Measurements from ENCODE around the gene ZP3. TPM values are rescaled to one million over a fixed set of nuclear protein-coding genes. Genes with fewer than 3 reads are reported as not detected.

ZP3 gene
- polyA plus RNA-seq, 1 donor from 2014 or later, result not detected

GRCh38 chr7:76428149-76428823, 3.5 kb downstream of the ZP3 start:
- no peak for TF ChIP-seq EZH2 (IDR thresholded peaks at IDR 0.05; ENCODE audit: borderline replicate concordance, insufficient read depth, low read length, poor library complexity, severe bottlenecking)
- no peak for TF ChIP-seq SMC3 (conservative IDR thresholded peaks at IDR 0.05; ENCODE audit: poor library complexity)
- TF ChIP-seq RAD21 (conservative IDR thresholded peaks at IDR 0.05), result no peak
- no peak for TF ChIP-seq REST (IDR thresholded peaks at IDR 0.05; ENCODE audit: borderline replicate concordance)
- TF ChIP-seq MXI1 (conservative IDR thresholded peaks at IDR 0.05; ENCODE audit: poor library complexity, severe bottlenecking), result no peak
- TF ChIP-seq TAF1 (IDR thresholded peaks at IDR 0.05; ENCODE audit: low read depth), result no peak
- TF ChIP-seq EP300 (conservative IDR thresholded peaks at IDR 0.05; ENCODE audit: poor library complexity, severe bottlenecking), result no peak
- TF ChIP-seq CTCF (IDR thresholded peaks at IDR 0.05; ENCODE audit: poor library complexity, severe bottlenecking), result no peak
- TF ChIP-seq POLR2AphosphoS5 (IDR thresholded peaks at IDR 0.05), result no peak
- H3K9ac ChIP-seq (ENCODE audit: low read length), result no peak overlapping the region
- H3K9me2 ChIP-seq (ENCODE audit: insufficient read depth, low read length), result no peaks in the 10 kb centered on the region
- no peak overlapping the region for H3K27ac ChIP-seq (ENCODE audit: low read length)
- no peak overlapping the region for H2AFZ ChIP-seq (ENCODE audit: low read depth, low read length)
- no peaks in the 10 kb centered on the region for H3K9me3 ChIP-seq (ENCODE audit: low read length)
- H3K79me2 ChIP-seq (replicated peaks; ENCODE audit: insufficient read depth, low read length), result no peaks in the 10 kb centered on the region
- H3K4me2 ChIP-seq (ENCODE audit: low read length), result no peak overlapping the region
- H3F3A ChIP-seq (ENCODE audit: insufficient read depth, low read length, poor library complexity, severe bottlenecking), result no peaks in the 10 kb centered on the region
- H3K36me3 ChIP-seq (ENCODE audit: insufficient read depth, low read length), result no peaks in the 10 kb centered on the region
- H4K20me1 ChIP-seq (ENCODE audit: insufficient read depth), result no peaks in the 10 kb centered on the region
- no peak overlapping the region for H3K4me3 ChIP-seq (ENCODE audit: low read length)
- H3K27me3 ChIP-seq (ENCODE audit: insufficient read depth, low read depth, low read length), result no peaks in the 10 kb centered on the region

- Histone ChIP-seq H2AFZ (ENCODE audit: low read depth, low read length) (no peak overlapping the region), H3K9ac (ENCODE audit: low read length) (no peak overlapping the region), H3K4me3 (ENCODE audit: low read length) (no peak overlapping the region), H3K9me3 (ENCODE audit: low read length) (no peaks in the 10 kb centered on the region), H3F3A (ENCODE audit: insufficient read depth, low read length, poor library complexity, severe bottlenecking) (no peaks in the 10 kb centered on the region), H3K4me2 (ENCODE audit: low read length) (no peak overlapping the region), H3K36me3 (ENCODE audit: insufficient read depth, low read length) (no peaks in the 10 kb centered on the region), H3K79me2 (replicated peaks; ENCODE audit: insufficient read depth, low read length) (no peaks in the 10 kb centered on the region), H3K27me3 (ENCODE audit: insufficient read depth, low read depth, low read length) (no peaks in the 10 kb centered on the region), H3K27ac (ENCODE audit: low read length) (no peak overlapping the region), H4K20me1 (ENCODE audit: insufficient read depth) (no peaks in the 10 kb centered on the region), H3K9me2 (ENCODE audit: insufficient read depth, low read length) (no peaks in the 10 kb centered on the region)
- no peak for TF ChIP-seq TAF1 (IDR thresholded peaks at IDR 0.05; ENCODE audit: low read depth)
- TF ChIP-seq EZH2 (IDR thresholded peaks at IDR 0.05; ENCODE audit: borderline replicate concordance, insufficient read depth, low read length, poor library complexity, severe bottlenecking), result no peak
- no peak for TF ChIP-seq EP300 (conservative IDR thresholded peaks at IDR 0.05; ENCODE audit: poor library complexity, severe bottlenecking)
- no peak for TF ChIP-seq REST (IDR thresholded peaks at IDR 0.05; ENCODE audit: borderline replicate concordance)
- TF ChIP-seq RAD21 (conservative IDR thresholded peaks at IDR 0.05), result no peak
- TF ChIP-seq MXI1 (conservative IDR thresholded peaks at IDR 0.05; ENCODE audit: poor library complexity, severe bottlenecking), result no peak
- no peak for TF ChIP-seq CTCF (IDR thresholded peaks at IDR 0.05; ENCODE audit: poor library complexity, severe bottlenecking)
- no peak for TF ChIP-seq POLR2AphosphoS5 (IDR thresholded peaks at IDR 0.05)
- TF ChIP-seq SMC3 (conservative IDR thresholded peaks at IDR 0.05; ENCODE audit: poor library complexity), result no peak
These were observed 4.4 kb downstream of the ZP3 start for GRCh38 chr7:76428868-76429805.

Measured in neural cell (in vitro differentiated cells).